RCC 7860 (cell line): ENCODE results near the gene NIPAL1.
"Not testable (repeated sequence)": the region's sequence is repeated elsewhere in the genome, so short reads cannot be mapped to it uniquely, and the experiment has no call there.

ENCODE experiments used
- DNase-seq: peaks from one replicate; pipeline ENCODE4 v3.0.0-alpha.2; 2015; ENCODE audit warnings: low spot score
- FAIRE-seq: peaks from 2 replicates; lab custom pipeline; 2012; peaks lifted over from hg19 to GRCh38; lab: Jason Lieb, UNC

Gene NIPAL1

DNA sequence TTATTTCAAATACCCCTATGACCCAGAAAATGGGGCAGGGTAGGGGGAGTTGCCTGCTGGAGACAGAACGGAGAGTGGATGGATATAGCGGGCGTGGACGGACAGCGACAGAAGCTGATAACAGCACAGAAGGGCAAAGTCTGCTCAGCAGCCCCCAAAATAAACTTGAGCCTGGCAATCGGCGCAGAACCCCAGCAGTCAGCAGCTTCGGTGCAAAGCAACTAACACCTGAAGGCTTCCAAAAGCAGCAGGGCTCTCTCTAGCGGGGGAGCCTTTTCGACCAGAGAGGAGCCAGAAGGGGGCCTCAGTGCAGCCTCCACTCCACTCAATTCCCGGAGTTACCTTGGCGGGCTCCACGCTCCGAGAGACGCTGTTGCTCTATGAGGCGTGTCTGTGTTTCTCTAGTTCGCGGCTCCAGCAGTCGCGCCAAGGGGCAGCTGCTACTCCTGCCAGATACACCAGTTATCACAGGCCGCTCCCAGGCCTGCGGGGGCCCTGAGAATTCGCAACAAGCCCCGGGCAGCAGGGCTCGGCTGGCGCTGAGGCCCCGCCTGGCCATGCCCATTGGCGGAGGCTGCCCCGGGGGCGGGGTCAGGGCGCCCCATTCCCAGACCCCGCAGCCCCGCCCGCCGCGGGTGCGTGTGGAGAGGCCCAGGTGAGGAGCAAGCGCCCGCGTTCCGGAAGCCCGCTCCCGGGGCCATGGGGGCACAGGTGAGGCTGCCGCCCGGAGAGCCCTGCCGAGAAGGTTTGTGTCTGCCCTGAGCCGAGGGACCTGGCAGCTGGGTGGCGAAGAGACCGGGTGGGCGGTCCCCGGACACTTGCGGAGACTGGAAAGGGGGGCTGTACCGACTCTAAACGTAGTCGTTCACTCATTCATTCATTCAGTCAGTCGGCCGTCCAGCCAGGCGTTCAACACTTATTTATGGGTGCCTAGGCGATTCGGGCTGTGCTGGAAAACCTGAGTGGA lies at the start of gene NIPAL1, which contains the start of gene CNGA1:
TSS of gene NIPAL1 (plus strand) at position 632 of the 967 bp plus-strand sequence. CDS start at position 700, 68 bp downstream.
TSS of gene CNGA1 (minus strand) at position 541 of the 967 bp plus-strand sequence. CDS start 63,992 bp downstream, outside the sequence.
- FAIRE-seq (no peak), DNase-seq (peak; percentile 22)

GRCh38 chr4:47968847-47969246 lies 47.7 kb upstream of the NIPAL1 start:
- DNase-seq (no peak), FAIRE-seq (no peak)

- DNase-seq (no peak), FAIRE-seq (no peak)
These were observed 44.4 kb upstream of the NIPAL1 start for GRCh38 chr4:47972181-47972580.

- no peak for FAIRE-seq
- no peak for DNase-seq
These were observed 43.9 kb upstream of the NIPAL1 start for GRCh38 chr4:47972721-47973120.

- DNase-seq, result no peak
- FAIRE-seq, result no peak
These were observed 42.0 kb upstream of the NIPAL1 start for GRCh38 chr4:47974566-47974965.

- FAIRE-seq (no peak), DNase-seq (no peak)
These were observed 26.4 kb upstream of the NIPAL1 start for GRCh38 chr4:47990145-47990544.

- DNase-seq, FAIRE-seq: not testable (repeated sequence)
These were observed 24.1 kb upstream of the NIPAL1 start for GRCh38 chr4:47992475-47992874.

DNA sequence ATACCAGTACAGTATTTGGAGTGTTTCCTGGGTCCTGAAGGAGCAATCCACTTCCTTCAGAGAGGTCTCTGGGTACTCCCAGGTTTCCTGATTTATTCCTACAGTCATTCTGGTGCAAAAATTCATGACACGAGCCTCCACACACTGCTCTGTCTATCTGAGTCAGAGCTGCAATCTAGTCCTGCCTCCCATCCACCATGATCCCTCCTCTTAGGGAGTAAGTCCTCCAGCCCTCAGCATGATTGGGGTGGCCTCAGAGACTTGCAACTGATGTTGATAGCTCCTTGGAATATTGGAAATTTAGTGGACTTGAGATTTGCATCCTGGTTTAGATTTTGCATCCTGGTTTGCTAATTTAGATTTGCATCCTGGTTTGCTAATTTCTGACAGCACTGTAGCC lies 20.6 kb upstream of the NIPAL1 start:
- FAIRE-seq, result no peak
- no peak for DNase-seq

DNA sequence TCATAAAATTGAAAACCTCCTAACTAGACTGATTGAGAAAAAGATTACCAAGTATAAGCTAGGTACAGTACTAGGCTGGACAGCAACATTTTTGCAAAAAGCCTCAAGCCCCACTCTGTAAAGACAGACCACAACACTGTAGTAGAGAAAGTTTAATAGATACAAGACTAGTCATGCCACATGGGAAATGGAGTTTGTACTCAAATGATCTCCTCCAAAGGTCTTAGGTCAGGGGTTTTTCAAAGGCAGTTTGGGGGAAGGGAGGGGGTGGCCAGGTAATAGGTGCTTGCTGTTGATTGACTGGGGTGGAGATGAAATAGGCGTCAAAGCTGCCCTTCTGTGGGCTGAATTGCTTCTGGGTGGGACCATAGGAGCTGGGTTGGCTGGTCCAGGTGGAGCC lies 14.3 kb upstream of the NIPAL1 start:
- FAIRE-seq, result no peak
- no peak for DNase-seq

- not testable (repeated sequence) for FAIRE-seq
- peak; percentile 16 for DNase-seq
These were observed 13.0 kb upstream of the NIPAL1 start for GRCh38 chr4:48003568-48003967.

DNA sequence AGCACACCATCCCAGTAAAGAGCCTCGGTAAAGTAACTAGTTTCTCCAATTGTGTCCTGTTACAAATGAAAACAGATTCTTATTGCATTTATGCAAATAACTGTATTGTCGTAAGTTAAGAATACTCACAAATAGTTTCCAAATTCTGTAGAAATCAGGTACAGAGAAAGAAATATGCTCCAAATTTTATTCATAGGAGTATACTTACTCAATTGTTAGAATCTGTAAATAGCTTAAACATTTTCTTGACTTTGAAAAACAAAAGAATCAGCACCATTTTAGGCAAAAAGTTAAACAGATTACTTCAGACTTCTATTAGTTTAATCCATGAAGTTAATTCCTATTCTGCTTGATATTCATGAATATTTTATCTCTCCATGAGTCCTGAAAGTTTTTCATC lies 10.8 kb upstream of the NIPAL1 start:
- DNase-seq, result no peak
- FAIRE-seq, result no peak

- peak; percentile 14 for DNase-seq
- no peak for FAIRE-seq
These were observed 8.5 kb upstream of the NIPAL1 start for GRCh38 chr4:48008021-48008596.

DNA sequence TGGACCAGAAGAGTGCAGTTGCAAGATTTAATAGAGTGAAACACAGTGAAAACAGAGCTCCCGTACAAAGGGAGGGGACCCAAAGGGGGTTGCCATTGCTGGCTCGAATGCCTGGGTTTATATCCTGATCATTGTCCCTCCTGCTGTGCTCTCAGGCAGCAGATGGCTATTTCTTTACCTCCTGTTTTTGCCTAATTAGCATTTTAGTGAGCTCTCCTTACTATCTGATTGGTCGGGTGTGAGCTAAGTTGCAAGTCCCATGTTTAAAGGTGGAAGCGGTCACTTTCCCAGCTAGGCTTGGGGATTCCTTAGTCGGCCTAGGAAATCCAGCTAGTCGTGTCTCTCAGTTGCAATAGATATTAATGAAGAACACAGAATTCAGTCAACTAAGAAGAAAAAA lies 5.7 kb upstream of the NIPAL1 start:
- FAIRE-seq, DNase-seq: not testable (repeated sequence)

GRCh38 chr4:48011722-48012121 lies 4.8 kb upstream of the NIPAL1 start:
- FAIRE-seq, result no peak

GRCh38 chr4:48012824-48013223 lies 3.7 kb upstream of the NIPAL1 start:
- DNase-seq, result no peak

More at GRCh38 chr4:48011722-48012121, 4.8 kb upstream of the NIPAL1 start:
- DNase-seq, result no peak

DNA sequence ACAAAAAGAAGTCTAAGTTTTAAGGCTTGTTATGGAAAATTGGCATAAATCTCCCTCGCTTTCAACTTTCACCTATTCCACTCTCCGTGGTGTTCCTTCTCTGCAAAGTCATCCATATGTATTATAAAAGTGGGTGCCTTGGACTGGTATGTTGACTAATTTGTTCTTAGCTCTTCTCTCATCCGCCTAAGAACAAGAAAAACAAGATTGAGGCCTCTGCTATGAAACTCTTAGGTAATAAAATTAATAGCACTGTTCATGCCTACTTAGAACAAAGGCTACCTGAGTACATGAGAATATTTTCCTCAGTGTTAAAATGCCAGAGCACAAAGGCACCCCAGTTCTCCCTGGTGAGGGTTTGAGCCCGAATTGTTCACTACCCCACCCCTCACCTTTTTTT lies 1.4 kb upstream of the NIPAL1 start:
- FAIRE-seq (no peak), DNase-seq (no peak)

More at GRCh38 chr4:48012824-48013223, 3.7 kb upstream of the NIPAL1 start:
- no peak for FAIRE-seq

DNA sequence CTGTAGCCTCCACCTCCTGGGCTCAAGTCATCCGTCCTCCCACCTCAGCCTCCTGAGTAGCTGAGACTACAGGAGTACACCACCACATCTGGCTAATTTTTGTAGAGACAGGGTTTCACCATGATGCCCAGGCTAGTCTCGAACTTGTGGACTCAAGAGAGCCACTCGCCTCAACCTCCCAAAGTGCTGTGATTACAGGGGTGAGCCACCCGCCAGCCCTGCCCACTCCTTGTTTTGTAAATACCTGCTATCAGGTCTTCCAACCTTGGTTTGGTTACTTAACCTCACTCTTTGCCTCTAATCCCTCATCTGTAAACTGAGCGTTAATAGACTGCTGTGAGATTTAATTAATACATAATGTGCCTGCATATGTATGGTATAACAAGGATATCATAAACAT lies 894 bp upstream of the NIPAL1 start:
- DNase-seq, result no peak
- no peak for FAIRE-seq

DNA sequence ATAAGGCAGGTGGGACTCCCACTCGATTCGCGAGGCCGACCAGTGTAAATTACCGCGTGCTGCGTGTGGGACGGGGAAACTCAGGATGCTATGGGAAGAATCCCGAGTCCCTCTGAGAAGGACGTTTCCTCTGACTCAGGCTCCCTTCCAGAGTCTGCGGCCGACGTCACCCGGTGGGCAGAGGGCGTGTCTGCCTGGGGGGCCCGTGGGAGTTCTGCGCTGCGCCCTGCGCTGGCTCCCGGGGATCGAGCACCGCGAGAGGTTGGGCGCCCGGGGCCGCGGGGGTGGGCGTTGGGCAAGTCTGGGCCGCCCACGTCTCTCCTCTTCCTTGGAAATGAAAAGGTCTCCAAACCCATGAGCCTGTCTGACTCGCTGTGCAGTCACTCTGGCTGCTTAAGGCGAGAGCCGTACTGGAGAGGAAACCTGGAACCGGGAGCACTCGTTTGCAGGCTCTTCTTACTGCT lies 568 bp downstream of the NIPAL1 start:
- DNase-seq (peak; percentile 33), FAIRE-seq (no peak)

- FAIRE-seq, result no peak
These were observed 1.5 kb downstream of the NIPAL1 start for GRCh38 chr4:48018112-48018511.

GRCh38 chr4:48021100-48021499 lies 4.5 kb downstream of the NIPAL1 start:
- DNase-seq (no peak), FAIRE-seq (no peak)

More at GRCh38 chr4:48018112-48018511, 1.5 kb downstream of the NIPAL1 start:
- DNase-seq, result no peak

- FAIRE-seq, result no peak
- no peak for DNase-seq
These were observed 5.7 kb downstream of the NIPAL1 start for GRCh38 chr4:48022192-48022799.
